Measurements from ENCODE around the gene GON4L. TPM values are rescaled to one million over a fixed set of nuclear protein-coding genes. Genes with fewer than 3 reads are reported as not detected.

Gene GON4L
- total RNA-seq, 1 experiment from 2014 or later = 53.4 TPM

GRCh38 chr1:155893389-155894142, 36.6 kb upstream of the GON4L start:
- H2BK12ac ChIP-seq (ENCODE audit: insufficient read length, low read depth, low read length) = no peak overlapping the region
- H4K91ac ChIP-seq (ENCODE audit: insufficient read length, low read depth, low read length) = no peak overlapping the region
- Mint-ChIP-seq H3K4me1 (no peaks in the 10 kb centered on the region), H3K27me3 (ENCODE audit: low read depth) (no peaks in the 10 kb centered on the region), H3K36me3 (ENCODE audit: insufficient read depth in 1 of 3, low read depth in 3 of 3) (peaks cover 8 to 16% (median 11%) of the 10 kb centered on the region in 3 experiments; a peak in 6 of 7 replicates), H3K9me3 (no peaks in the 10 kb centered on the region), H3K4me3 (no peak overlapping the region), H3K27ac (0 out of 7 replicates have a peak overlapping the region, but pooled peaks of 1 of the 3 experiments have one; percentile 0)
- no peaks in the 10 kb centered on the region for H3K27me3 ChIP-seq (ENCODE audit: insufficient read depth, low read length)
- no peak overlapping the region for H4K8ac ChIP-seq (replicated peaks; ENCODE audit: insufficient read length, low read depth, low read length)
- H2AFZ ChIP-seq (ENCODE audit: low read length) = no peak overlapping the region
- H3K9me3 ChIP-seq (ENCODE audit: control insufficient read depth, low read depth, low read length) = no peaks in the 10 kb centered on the region
- H3K23me2 ChIP-seq (ENCODE audit: insufficient read length, low read depth, low read length, poor library complexity, severe bottlenecking) = no peaks in the 10 kb centered on the region
- no peak for TF ChIP-seq CTCF (conservative IDR thresholded peaks at IDR 0.05)
- no peak overlapping the region for H4K5ac ChIP-seq (ENCODE audit: insufficient read length, low read depth, low read length)
- DNase-seq = no peak
- no peak overlapping the region for H3K4me2 ChIP-seq (ENCODE audit: insufficient read depth, insufficient read length, low read length)
- H2BK120ac ChIP-seq (ENCODE audit: low read depth, low read length, poor library complexity, severe bottlenecking) = no peak overlapping the region
- H3K79me1 ChIP-seq (ENCODE audit: insufficient read depth, low read depth, low read length, poor library complexity, severe bottlenecking) = no peaks in the 10 kb centered on the region
- no peaks in the 10 kb centered on the region for H3K4me1 ChIP-seq (ENCODE audit: insufficient read depth, low read length)
- no peaks in the 10 kb centered on the region for H3K79me2 ChIP-seq (ENCODE audit: insufficient read depth, low read length)
- no CpG with 5 or more reads among the region's 10 CpGs for WGBS (ENCODE audit: extremely low coverage, insufficient read length, low lambda C conversion rate)
- no peak overlapping the region for H3T11ph ChIP-seq (ENCODE audit: low read length)
- no peak overlapping the region for H3K4ac ChIP-seq (ENCODE audit: low read depth, low read length)
- H2BK15ac ChIP-seq (ENCODE audit: low read depth, low read length) = no peak overlapping the region
- no peak overlapping the region for H3K18ac ChIP-seq (ENCODE audit: insufficient read length, low read depth, low read length)
- no peak overlapping the region for H3K14ac ChIP-seq (ENCODE audit: insufficient read depth, low read length)
- H4K20me1 ChIP-seq (ENCODE audit: control insufficient read depth, insufficient read depth, insufficient read length) = no peaks in the 10 kb centered on the region
- no peak overlapping the region for H2BK20ac ChIP-seq (ENCODE audit: low read depth, low read length, poor library complexity, severe bottlenecking)
- H3K23ac ChIP-seq (ENCODE audit: insufficient read length, low read depth, low read length) = no peak overlapping the region
- no peak overlapping the region for H3K56ac ChIP-seq (ENCODE audit: insufficient read length, low read depth, low read length)
- H2AK5ac ChIP-seq (ENCODE audit: insufficient read length, low read length) = no peak overlapping the region
- no peak overlapping the region for H3K27ac ChIP-seq (ENCODE audit: insufficient read length, low read depth, low read length)
- H2BK5ac ChIP-seq (ENCODE audit: insufficient read length, low read length) = no peak overlapping the region
- H3K9ac ChIP-seq (ENCODE audit: extremely low read depth, insufficient read length, low read length) = no peak overlapping the region
